Umbilical cord (tissue), 2 donors: ENCODE measurements around the gene RAB21. TPM values are rescaled to one million over a fixed set of nuclear protein-coding genes. Genes with fewer than 3 reads are reported as not detected.

Experiments
- DNase-seq: peaks from one replicate; pipeline ENCODE4 v3.0.0-alpha.2; 2015; ENCODE audit warnings: low spot score
- total RNA-seq: library from RNA; depleted of rRNA; stranded (reverse); fragments of >200 nt; gene quantifications from one replicate; pipeline ENCODE4 v1.2.3, GENCODE V29; 2014; ENCODE audit warnings: low replicate concordance; ENCODE audit not compliant: insufficient read depth

RAB21 gene, protein sequence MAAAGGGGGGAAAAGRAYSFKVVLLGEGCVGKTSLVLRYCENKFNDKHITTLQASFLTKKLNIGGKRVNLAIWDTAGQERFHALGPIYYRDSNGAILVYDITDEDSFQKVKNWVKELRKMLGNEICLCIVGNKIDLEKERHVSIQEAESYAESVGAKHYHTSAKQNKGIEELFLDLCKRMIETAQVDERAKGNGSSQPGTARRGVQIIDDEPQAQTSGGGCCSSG
- total RNA-seq: 17.1 TPM

DNA sequence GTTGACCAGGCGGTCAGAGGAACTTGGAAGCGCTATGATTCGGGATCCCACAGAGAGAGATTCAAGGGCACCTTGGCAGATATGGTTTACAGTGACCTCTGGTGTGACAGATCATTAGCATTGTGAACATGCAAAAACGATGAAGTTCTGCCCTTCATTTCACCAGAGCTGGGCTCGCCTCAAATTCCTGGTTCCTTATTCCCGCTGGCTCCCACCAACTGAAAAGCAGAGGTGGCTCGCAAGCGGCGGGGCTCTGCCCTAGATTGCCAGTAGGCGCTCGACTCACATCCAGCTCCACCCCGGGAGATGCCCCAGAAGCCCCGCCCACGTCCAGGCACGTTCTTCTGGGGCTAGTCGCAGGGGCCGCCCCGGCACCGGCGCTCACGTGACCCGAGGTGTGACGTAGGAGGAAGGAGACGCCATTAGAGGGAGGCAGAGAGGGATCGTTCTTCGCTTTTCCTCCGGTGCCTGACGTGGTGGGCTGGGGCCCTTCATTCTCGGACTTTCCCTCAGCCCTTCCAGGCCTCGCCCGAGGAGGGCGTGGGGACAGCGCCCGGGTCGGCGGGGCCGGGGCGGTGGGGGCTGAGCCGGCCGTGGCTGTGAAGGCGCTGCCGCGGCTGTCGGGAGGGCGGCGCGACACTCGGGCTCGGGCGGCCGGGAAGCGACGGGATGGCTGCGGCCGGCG lies at the start of gene RAB21:
RAB21 (plus strand) TSS at position 403 of the 685 bp plus-strand sequence; CDS start at position 670, 267 bp downstream.
- peak; percentile 99 for DNase-seq

GRCh38 chr12:71704920-71705319 lies 49.7 kb upstream of the RAB21 start:
- no peak for DNase-seq

DNA sequence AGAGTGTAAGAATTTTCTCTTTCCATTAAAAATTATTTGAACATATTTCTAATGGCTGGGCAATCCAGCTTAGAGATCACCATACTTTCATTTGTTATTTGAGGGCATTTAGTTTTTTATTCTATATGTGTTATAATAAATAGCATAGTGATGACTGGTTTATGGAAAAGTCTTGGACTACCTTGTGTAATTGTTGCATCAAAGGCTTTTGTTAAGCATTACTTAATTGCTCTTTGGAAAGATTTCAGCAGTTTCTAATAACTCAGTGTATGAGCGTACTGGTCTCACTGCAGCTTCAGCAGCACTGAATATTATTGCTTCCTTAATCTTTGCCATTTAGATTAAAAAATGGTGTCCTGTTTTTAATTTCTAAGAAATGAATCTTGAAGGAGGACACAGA lies 46.0 kb upstream of the RAB21 start:
- DNase-seq: no peak

GRCh38 chr12:71710276-71711125 lies 44.2 kb upstream of the RAB21 start:
- DNase-seq: no peak

DNA sequence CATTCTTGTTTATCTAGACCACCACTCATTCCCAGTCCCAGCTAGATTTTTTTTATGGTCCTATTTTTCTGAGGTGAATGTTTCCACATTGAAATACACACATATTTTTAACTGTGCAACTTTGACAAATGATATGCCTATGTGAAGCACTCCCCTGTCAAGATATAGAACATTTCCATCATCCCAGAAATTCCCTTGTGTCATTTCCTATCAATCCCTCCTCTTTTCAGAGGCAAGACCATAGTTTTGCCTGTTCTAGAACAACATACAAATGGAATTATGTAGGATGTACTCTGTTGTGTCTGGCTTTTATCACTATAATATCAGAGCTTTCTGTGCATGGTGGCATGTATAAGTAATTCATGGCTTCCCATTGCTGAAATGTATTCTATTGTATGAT lies 36.1 kb upstream of the RAB21 start:
- no peak for DNase-seq

DNA sequence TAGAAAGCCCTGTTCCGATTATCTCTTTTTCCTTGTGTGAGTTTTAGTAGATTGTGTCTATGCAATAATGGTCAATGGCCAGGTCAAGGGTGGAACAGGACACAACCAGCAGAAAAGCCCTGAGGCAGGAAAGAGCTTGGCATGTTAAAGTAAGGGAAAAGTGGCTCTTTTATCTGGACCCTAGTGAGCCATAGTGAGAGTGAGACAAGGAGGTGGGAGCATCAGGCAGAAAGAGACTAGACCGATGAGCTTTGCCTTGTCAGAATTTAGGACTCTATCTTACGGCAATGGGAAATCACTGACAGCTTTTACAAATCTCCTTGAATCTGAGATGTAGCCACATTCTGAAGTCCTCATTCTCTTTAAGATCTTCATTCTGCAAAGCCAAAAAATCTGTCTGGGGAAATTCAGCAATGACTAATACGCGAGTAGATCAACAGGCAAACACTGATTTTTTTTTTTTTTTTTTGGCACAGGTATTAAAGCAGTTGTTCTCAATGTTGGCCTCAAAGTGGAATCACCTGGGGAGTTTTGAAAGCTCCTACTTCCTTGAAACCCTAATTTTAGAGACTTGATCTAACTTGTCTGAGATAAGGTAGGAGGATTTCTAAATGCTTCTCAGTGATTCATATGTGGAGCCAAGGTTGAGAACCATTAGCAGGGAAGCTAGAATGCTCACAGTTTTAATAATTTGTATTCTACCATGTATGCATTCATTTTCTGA lies 34.9 kb upstream of the RAB21 start:
- peak; percentile 2 for DNase-seq

DNA sequence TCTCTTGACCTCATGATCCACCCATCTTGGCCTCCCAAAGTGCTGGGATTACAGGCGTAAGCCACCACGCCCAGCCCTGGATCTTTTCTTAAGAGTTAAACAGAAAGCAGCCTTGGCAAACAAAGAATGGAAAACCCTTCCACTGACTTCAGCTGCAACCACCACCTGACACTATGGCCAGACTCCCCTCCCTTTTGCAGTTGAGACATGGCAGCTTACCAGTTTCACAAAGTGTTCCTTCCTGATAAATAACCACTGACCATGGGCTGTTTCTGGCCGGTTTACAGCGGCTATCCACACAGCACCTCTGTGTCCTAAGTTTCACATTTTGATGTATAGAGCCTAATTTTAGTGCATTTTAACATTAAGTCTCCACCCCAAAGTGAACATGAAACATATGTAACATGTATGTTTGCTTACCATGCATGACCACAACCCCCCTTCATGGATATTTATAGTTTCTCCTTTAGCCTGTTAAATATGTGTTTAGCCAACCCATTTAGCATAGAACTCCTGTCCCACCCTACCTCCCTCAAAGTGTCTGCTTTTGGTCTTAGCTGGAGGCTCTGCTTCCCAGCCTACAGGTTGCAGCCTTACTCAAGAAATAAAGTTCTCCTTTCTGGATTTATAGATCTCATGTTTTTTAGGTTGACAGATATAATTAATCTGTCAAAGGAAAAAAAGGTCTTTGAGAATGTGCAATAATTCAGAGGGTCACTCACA lies 32.7 kb upstream of the RAB21 start:
- DNase-seq: no peak

DNA sequence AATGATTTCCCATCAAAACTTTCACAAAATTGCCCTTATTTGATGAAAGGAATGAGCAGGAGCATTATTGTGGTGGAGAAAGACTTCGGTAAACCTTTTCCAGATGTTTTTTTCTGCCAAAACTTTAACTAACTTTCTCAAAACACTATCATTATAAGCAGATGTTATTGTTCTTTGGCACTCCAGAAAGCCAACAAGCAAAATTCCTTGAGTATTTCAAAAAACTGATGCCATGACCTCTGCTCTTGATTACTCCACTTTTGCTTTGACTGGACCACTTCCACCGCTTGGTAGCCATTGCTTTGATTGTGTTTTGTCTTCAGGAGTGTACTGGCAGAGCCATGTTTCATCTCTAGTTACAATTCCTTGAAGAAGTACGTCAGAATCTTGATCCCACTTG lies 29.7 kb upstream of the RAB21 start:
- no peak for DNase-seq

DNA sequence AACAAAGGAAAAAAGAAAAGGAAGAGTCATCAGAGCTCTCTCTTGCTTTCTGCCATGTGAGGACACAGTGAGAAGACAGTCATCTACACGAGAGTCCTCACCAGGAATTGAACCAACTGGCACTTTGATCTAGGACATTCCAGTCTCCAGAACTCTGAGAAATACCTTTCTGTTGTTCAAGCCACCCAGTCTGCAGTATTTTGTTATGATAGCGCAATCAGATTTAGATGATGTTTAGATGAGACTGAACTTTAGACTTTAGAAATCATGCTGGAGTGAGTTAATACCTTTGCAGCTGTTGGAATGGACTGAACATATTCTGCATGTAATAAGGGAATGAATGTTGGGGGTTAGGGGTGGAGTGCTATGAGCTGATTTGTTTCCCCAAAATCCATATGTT lies 28.1 kb upstream of the RAB21 start:
- DNase-seq: no peak

GRCh38 chr12:71727958-71728357 lies 26.7 kb upstream of the RAB21 start:
- DNase-seq: no peak

- no peak for DNase-seq
Measured at GRCh38 chr12:71730936-71731335, 23.7 kb upstream of the RAB21 start.

DNA sequence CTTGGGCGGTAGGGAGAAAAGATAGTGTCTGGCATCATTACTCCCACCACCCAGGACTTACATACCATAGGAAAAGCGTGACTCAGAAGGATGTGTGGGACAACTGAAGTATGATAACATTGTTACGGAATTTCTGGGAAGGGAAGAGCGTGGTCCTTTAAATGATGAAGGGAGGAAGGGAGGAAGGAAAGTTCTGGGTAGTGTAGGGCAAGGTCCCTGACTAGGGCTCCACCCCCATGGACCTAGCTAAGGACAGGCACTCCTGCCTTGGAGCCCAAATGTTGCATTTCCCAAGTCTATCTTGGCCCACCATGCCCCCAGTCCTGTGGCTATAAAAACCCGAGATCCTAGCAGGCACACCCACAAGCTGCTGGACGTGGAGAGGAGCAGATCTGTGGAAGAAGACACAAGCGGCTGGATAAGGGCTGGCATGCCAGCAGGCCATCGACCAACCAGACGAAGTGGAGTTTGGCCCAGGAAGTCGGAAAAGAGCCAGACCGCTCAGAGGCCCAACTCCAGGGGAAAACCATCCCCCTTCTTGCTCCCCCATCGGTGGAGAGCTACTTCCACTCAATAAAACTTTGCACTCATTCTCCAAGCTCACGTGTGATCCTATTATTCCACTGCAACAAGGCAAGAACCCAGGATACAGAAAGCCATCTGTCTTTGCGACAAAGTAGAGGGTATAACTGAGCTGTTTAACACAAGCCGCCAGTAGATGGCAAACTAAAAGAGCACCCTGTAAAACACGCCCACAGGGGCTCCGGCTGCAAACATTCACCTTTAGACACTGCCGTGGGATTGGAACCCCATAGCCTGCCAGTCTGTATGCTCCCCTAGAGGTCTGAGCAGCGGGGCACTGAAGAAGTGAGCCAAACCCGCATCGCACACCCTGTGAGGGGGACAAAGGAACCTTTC lies 23.0 kb upstream of the RAB21 start:
- no peak for DNase-seq

- DNase-seq: no peak
Measured at GRCh38 chr12:71732357-71732712, 22.3 kb upstream of the RAB21 start.

DNA sequence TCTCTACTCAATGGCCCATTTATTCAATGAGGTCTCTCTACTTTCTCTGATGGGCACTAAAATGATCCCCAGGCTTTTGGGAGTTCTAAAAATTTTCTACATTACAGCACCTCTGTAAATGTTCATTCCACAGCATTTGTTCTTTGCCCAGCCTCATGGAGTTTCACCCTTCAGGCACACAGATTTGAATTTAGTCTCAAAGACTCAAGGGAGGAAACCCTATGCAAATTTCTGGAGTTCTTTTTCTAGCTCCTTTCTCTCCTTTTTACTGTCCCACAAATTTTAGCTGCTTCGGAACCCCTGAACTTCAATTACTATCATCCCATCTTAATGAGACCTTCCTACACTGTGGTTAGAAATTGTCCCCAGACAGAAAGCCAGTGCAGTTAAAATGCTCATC lies 17.5 kb upstream of the RAB21 start:
- DNase-seq: no peak

DNA sequence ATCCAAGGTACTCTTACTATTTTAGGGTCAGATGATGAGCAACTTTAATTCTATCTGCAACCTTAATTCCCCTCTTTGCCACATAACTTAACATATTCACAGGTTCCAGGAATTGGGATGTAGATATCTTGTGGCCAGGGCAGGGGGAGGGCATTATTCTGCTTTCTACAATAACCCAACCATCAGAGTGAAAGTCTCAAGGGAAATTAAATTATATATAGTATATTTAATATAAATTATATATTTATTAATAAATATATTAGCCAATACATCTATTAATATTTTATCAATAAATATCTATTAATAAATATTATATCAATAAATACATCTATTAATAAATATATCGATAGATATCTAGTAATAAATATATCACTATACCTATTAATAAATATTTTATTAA lies 11.7 kb upstream of the RAB21 start:
- no peak for DNase-seq

DNA sequence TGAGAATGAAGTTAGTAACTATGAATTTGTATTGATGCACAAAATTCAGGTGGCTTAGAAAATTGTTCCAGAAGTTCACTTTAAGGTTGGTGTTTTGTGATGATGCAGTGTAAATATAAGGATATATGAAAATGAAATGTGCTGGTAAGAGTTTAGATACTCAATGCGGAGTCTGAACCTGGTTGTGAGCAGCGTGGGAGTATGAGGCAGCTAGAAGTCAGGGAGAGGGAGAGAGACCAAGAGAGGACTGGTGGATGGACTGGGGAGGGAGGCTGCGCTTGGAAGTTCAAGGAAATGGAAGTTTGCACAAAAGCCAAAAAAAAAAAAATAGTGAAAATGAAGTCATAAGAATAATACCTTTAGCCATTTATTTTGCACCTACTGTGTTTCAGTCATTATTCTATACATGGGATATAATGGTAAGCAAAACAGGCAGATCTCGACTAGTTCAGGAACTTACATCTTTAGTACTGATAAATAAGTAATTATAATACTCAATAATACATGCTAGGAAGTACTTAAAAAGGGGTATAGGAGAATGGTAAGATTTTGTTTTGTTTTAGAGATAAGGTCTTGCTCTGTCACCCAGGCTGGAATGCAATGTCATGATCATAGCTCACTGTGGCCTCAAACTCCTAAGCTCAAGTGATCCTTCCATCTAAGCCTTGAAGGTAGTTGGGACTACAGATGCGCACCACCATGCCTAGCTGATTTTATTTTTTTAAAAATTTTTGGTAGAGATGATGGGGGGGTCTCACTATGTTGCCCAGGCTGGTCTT lies 10.0 kb upstream of the RAB21 start:
- DNase-seq: no peak

DNA sequence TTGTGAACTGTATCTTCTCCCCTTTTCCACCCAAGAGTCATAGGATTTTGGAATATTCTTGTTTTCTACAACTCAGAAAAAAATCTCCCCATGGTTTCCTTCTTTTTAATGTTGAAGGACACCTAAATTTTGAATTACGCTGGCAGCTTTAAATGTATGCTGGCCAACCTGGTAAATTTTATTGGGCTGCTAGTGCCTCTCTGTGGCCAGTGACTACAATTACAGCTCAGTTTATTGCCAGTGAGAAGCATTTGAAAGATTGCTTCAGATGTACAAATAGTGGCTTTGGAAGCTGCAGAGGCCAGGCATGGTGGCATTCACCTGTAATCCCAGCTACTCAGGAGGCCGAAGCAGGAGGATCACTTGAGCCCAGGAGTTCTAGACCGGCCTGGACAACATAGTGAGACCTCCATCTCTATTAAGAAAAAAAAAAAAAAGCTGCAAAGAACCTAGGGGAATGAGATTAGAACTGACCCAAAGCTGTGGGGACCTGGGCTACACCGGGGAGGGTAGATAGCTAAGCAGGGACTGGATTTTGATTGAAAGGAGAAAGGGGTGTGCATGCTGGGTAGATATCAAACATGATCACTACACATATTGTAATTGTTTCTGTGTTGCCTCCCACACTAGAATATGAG lies 7.6 kb upstream of the RAB21 start:
- peak; percentile 51 for DNase-seq

DNA sequence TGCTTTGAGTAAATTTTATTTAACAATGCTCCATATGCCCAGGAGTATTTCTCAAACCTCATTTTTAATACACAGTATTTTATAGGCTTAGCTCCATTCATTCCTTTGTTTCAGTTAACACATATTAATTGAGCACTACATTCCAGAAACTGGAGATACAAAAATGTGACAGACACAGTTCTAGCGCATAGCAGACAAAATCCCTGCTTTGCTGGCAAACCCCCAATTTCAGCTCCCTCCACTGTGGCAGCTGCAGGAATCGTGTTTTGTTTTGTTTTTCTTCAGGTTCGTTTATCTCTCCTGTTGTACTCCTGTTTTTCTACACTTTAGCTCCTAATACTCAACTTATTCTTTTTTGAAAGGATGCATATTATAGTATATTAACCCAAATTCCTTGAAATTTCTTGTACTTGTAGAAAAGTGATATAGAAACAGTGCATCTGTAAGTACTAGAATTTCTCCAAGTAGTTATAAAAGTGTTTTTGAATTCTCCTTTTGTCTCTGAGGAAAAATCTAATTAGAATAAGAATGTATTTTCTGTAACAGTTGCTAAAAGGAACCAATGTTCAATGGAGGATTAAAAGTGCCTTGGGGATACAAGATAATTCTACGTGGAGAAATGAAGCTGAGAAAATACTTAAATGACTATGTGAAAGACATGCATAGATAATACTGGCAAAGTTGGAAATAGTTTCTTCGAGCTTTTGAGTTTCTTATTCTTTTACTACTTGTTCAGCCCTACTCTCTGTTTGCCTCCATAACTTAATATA lies 6.4 kb upstream of the RAB21 start:
- DNase-seq: no peak
